HEK293T (cell line): ENCODE results near the gene INPP5A.

ENCODE experiments used
- CTCF ChIA-PET: fragments of 350-600 bp; formaldehyde crosslinking; extraction: SDS; loops from one replicate; lab custom pipeline; 2021; ENCODE audit warnings: antibody characterized with exemption, inconsistent platforms; lab: Yijun Ruan, JAX
- POLR2A ChIA-PET: fragments of 350-600 bp; formaldehyde crosslinking; extraction: SDS; loops from one replicate; lab custom pipeline; 2020; ENCODE audit warnings: antibody characterized with exemption, inconsistent platforms; lab: Yijun Ruan, JAX
- DNase-seq: peaks from one replicate; pipeline ENCODE4 v3.0.0; 2012; ENCODE audit warnings: mixed read lengths; ENCODE audit errors: extremely low spot score
- ARNT ChIP-seq: fragments of 450-650 bp; IDR thresholded peaks from 2 replicates; pipeline ENCODE4 v1.6.1; 2017; ENCODE audit warnings: mild to moderate bottlenecking
- BHLHE40 ChIP-seq: fragments of 450-650 bp; IDR thresholded peaks from 2 replicates; pipeline ENCODE4 v1.6.1; 2016; ENCODE audit warnings: mild to moderate bottlenecking, moderate library complexity, borderline replicate concordance
- CTBP1 ChIP-seq: fragments of 450-650 bp; IDR thresholded peaks from 2 replicates; pipeline ENCODE4 v1.6.1; 2016; ENCODE audit warnings: borderline replicate concordance
- ELF4 ChIP-seq: fragments of 450-650 bp; IDR thresholded peaks from 2 replicates; pipeline ENCODE4 v1.6.1; 2017; ENCODE audit warnings: antibody characterized with exemption
- FOXA1 ChIP-seq: fragments of 450-650 bp; IDR thresholded peaks from 2 replicates; pipeline ENCODE4 v1.6.1; 2016; ENCODE audit warnings: mild to moderate bottlenecking
- FOXK2 ChIP-seq: fragments of 450-650 bp; IDR thresholded peaks from 2 replicates; pipeline ENCODE4 v1.6.1; 2016; ENCODE audit warnings: mild to moderate bottlenecking
- FOXM1 ChIP-seq: fragments of 450-650 bp; IDR thresholded peaks from 2 replicates; pipeline ENCODE4 v1.6.1; 2017; ENCODE audit warnings: mild to moderate bottlenecking, borderline replicate concordance
- HDGF ChIP-seq: fragments of 450-650 bp; IDR thresholded peaks from 2 replicates; pipeline ENCODE4 v1.6.1; 2017; ENCODE audit warnings: antibody characterized with exemption, borderline replicate concordance
- L3MBTL2 ChIP-seq: fragments of 450-650 bp; conservative IDR thresholded peaks from 2 replicates; pipeline ENCODE4 v1.6.1; 2016; ENCODE audit warnings: mild to moderate bottlenecking
- LEF1 ChIP-seq: fragments of 450-650 bp; IDR thresholded peaks from 2 replicates; pipeline ENCODE4 v1.6.1; 2017; ENCODE audit warnings: mild to moderate bottlenecking, borderline replicate concordance
- NFRKB ChIP-seq: fragments of 450-650 bp; IDR thresholded peaks from 2 replicates; pipeline ENCODE4 v1.6.1; 2016; ENCODE audit warnings: mild to moderate bottlenecking, moderate library complexity
- SP1 ChIP-seq: fragments of 450-650 bp; IDR thresholded peaks from 2 replicates; pipeline ENCODE4 v1.6.1; 2017
- SUZ12 ChIP-seq: fragments of 450-650 bp; IDR thresholded peaks from 2 replicates; pipeline ENCODE4 v1.6.1; 2016; ENCODE audit warnings: mild to moderate bottlenecking
- TARDBP ChIP-seq: fragments of 450-650 bp; IDR thresholded peaks from 2 replicates; pipeline ENCODE4 v1.6.1; 2016
- ZNF384 ChIP-seq: fragments of 450-650 bp; IDR thresholded peaks from 2 replicates; pipeline ENCODE4 v1.6.1; 2016
- TF ChIP-seq, protein P1 (sequence below): fragments of 450-650 bp; IDR thresholded peaks from 2 replicates; pipeline ENCODE4 v1.6.1; 2016

The INPP5A gene

DNA sequence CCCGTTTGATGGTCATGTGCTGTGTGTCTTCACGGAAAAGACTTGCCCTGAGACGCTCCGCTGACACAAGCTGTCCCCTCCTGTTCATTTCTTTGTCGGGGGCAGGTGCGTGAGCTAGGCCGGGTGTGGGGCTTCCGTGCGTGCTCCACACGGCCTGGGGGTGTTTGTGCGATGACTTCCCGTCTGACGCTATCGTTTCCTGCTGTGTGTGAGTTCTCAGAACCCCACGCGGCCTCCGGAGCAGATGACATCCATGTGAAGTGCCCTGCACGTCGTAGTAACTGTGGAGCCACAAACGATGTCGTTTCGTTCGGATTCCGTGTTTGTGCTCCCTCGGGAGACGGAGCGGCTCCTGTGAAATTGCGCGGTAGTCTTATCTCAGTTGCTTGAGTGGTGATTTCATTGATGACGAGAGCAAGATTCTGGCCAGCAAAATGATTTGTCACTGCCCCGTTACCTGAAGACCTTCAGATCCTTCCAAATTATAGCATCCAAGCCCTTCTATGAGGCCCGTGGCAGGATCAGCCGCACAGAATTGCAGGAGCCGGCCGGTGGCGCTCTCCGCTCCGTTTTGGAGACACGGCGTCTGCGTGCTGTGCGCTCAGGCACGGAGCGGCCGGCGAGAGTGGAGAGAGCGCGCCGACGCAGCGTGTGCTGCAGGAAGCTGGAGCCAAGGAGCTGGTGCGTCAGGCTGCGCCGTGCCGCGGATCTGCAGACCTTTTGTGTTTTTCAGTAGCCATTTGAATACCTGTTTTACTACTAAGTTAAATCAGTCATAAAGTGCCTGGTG, 153.4 kb downstream of the INPP5A start:
- POLR2A ChIA-PET = no interaction called here
- CTCF ChIA-PET = no interaction called here
- TF ChIP-seq FOXM1 (no peak), HDGF (no peak), ZNF384 (no peak), CTBP1 (no peak), FOXK2 (no peak), TARDBP (no peak), BHLHE40 (no peak)
- TF ChIP-seq, protein P1, sequence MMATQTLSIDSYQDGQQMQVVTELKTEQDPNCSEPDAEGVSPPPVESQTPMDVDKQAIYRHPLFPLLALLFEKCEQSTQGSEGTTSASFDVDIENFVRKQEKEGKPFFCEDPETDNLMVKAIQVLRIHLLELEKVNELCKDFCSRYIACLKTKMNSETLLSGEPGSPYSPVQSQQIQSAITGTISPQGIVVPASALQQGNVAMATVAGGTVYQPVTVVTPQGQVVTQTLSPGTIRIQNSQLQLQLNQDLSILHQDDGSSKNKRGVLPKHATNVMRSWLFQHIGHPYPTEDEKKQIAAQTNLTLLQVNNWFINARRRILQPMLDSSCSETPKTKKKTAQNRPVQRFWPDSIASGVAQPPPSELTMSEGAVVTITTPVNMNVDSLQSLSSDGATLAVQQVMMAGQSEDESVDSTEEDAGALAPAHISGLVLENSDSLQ = no peak
- DNase-seq = no peak

GRCh38 chr10:132691711-132692153, 154.1 kb downstream of the INPP5A start:
- no peak for TF ChIP-seq NFRKB

GRCh38 chr10:132692311-132692710, 154.7 kb downstream of the INPP5A start:
- no peak for DNase-seq
- POLR2A ChIA-PET = no interaction called here
- CTCF ChIA-PET = no interaction called here
- no peak for TF ChIP-seq LEF1
- TF ChIP-seq TARDBP = no peak
- TF ChIP-seq FOXM1 = no peak
- TF ChIP-seq, protein P1 = no peak
- no peak for TF ChIP-seq L3MBTL2

More at GRCh38 chr10:132691711-132692153, 154.1 kb downstream of the INPP5A start:
- DNase-seq = no peak
- ChIA-PET CTCF (no interaction called here), POLR2A (no interaction called here)

- ChIA-PET POLR2A (no interaction called here), CTCF (no interaction called here)
- TF ChIP-seq L3MBTL2 = no peak
- TF ChIP-seq ZNF384 = no peak
- TF ChIP-seq BHLHE40 = no peak
- no peak for TF ChIP-seq SUZ12
- TF ChIP-seq HDGF = no peak
- no peak for TF ChIP-seq FOXA1
- no peak for TF ChIP-seq TARDBP
- TF ChIP-seq ELF4 = no peak
- TF ChIP-seq ARNT = no peak
- TF ChIP-seq NFRKB = no peak
- TF ChIP-seq FOXK2 = no peak
- TF ChIP-seq LEF1 = no peak
- TF ChIP-seq CTBP1 = no peak
- TF ChIP-seq, protein P1 = no peak
- TF ChIP-seq SP1 = no peak
- no peak for DNase-seq
Measured at GRCh38 chr10:132693676-132694075, 156.1 kb downstream of the INPP5A start.

DNA sequence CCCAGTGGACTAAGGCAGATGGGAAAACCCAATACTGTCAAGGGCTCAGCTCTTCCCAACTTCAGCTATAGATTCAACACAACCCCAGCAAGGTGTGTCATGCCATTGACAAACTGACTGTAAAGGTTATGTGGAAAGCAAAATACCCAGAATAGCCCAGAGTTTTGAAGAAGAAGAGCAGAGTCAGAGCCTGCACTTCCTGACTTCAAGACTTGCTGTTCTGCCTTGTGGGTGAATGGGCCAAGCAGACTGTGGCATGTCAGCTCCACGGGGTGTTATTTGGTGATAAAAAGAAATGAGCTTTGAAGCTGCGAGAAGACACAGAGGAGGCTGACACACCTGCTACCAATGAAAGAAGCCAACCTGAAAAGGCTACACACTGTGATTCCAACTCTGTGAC, 158.6 kb downstream of the INPP5A start:
- ChIA-PET CTCF (interaction anchor here (1.3 kb wide), 1 partner anchor 11 kb away, joined by 6 read pairs; no protein-coding TSS in a partner anchor), POLR2A (no interaction called here)
- no peak for DNase-seq
- TF ChIP-seq LEF1 = no peak
- no peak for TF ChIP-seq TARDBP
- no peak for TF ChIP-seq FOXK2
- no peak for TF ChIP-seq FOXA1
- no peak for TF ChIP-seq FOXM1
- no peak for TF ChIP-seq HDGF
- TF ChIP-seq BHLHE40 = no peak

GRCh38 chr10:132696728-132697577, 159.4 kb downstream of the INPP5A start:
- ChIA-PET POLR2A (no interaction called here), CTCF (interaction anchor here (1.3 kb wide), 1 partner anchor 11 kb away, joined by 6 read pairs; no protein-coding TSS in a partner anchor)
- no peak for TF ChIP-seq ELF4
- TF ChIP-seq NFRKB = no peak
- TF ChIP-seq L3MBTL2 = no peak
- no peak for TF ChIP-seq BHLHE40
- no peak for TF ChIP-seq ARNT
- no peak for TF ChIP-seq FOXK2
- TF ChIP-seq CTBP1 = no peak
- TF ChIP-seq HDGF = no peak
- no peak for TF ChIP-seq ZNF384
- no peak for TF ChIP-seq SP1
- no peak for TF ChIP-seq FOXM1
- no peak for TF ChIP-seq LEF1
- no peak for TF ChIP-seq TARDBP
- no peak for TF ChIP-seq FOXA1
- no peak for TF ChIP-seq SUZ12
- TF ChIP-seq, protein P1 = no peak
- no peak for DNase-seq
